ENCODE measurements around the gene GPR137B. TPM values are rescaled to one million over a fixed set of nuclear protein-coding genes. Genes with fewer than 3 reads are reported as not detected.

The GPR137B gene
- total and polyA plus RNA-seq, 3 donors from 2014 or later: 8.4 to 18.3 (median 13.3) TPM

DNA sequence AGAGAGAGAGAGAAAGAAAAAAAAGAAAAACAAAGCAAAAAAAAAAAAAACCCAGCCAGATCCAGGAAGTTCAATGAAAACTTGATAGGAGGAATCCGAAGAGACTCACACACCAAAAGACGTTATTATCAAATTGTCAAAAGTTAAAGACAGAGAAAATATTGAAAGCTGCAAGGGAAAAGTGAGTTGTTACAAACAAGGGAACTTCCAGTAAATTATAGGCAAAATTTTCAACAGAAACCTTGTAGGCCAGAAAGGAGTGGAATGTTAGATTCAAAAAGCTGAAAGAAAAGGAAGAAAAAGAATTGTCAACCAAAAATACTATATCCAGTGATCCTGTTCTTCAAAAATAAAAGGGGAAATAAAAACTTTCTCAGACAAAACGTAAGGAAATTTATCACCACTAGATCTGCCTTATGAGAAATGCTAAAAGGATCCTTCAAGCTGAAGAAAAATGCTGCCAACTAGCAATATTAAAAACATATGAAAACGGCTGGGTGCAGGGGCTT lies 115.8 kb downstream of the GPR137B start:
- no peaks in the 10 kb centered on the region for H3K9me3 ChIP-seq

More for the DNA sequence above, 115.8 kb downstream of the GPR137B start:
- intact Hi-C loops (cut with DNase I; ENCODE audit: low total_unique reads): no loop called here
- no peaks in the 10 kb centered on the region for H3K27me3 ChIP-seq
- no peaks in the 10 kb centered on the region for H3K4me1 ChIP-seq
- no peak overlapping the region for H3K27ac ChIP-seq
- H3K36me3 ChIP-seq (ENCODE audit: low read depth, missing control alignments): no peaks in the 10 kb centered on the region
- TF ChIP-seq, protein P1, sequence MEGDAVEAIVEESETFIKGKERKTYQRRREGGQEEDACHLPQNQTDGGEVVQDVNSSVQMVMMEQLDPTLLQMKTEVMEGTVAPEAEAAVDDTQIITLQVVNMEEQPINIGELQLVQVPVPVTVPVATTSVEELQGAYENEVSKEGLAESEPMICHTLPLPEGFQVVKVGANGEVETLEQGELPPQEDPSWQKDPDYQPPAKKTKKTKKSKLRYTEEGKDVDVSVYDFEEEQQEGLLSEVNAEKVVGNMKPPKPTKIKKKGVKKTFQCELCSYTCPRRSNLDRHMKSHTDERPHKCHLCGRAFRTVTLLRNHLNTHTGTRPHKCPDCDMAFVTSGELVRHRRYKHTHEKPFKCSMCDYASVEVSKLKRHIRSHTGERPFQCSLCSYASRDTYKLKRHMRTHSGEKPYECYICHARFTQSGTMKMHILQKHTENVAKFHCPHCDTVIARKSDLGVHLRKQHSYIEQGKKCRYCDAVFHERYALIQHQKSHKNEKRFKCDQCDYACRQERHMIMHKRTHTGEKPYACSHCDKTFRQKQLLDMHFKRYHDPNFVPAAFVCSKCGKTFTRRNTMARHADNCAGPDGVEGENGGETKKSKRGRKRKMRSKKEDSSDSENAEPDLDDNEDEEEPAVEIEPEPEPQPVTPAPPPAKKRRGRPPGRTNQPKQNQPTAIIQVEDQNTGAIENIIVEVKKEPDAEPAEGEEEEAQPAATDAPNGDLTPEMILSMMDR (IDR thresholded peaks at IDR 0.05): no peak
- TF ChIP-seq POLR2A (IDR thresholded peaks at IDR 0.05): no peak
- WGBS, 2 donors: 86 to 89% methylated on average over 4 of the region's 4 CpGs
- no peak overlapping the region for H3K4me3 ChIP-seq
- no peak for DNase-seq

Other genes starting within 250 kb of the GPR137B start
- 10 to 100 TPM; 18.8 to 36.1 TPM for gene NID1, start 77.4 kb upstream of the GPR137B start, total RNA-seq
- 21.0 TPM for gene NID1, start 77.4 kb upstream of the GPR137B start, polyA plus RNA-seq (ENCODE audit: insufficient read depth, low read depth, low replicate concordance)
- 10 to 100 TPM; 16.2 to 20.3 TPM for gene ERO1B, start 139.4 kb downstream of the GPR137B start, total RNA-seq
- gene ERO1B, start 139.4 kb downstream of the GPR137B start, polyA plus RNA-seq (ENCODE audit: insufficient read depth, low read depth, low replicate concordance): 53.8 TPM